ENCODE data around the gene PCSK7. TPM values are rescaled to one million over a fixed set of nuclear protein-coding genes. Genes with fewer than 3 reads are reported as not detected.

The PCSK7 gene
- total and polyA plus RNA-seq, 9 donors, result 19.2 to 33.7 (median 22.7) TPM

DNA sequence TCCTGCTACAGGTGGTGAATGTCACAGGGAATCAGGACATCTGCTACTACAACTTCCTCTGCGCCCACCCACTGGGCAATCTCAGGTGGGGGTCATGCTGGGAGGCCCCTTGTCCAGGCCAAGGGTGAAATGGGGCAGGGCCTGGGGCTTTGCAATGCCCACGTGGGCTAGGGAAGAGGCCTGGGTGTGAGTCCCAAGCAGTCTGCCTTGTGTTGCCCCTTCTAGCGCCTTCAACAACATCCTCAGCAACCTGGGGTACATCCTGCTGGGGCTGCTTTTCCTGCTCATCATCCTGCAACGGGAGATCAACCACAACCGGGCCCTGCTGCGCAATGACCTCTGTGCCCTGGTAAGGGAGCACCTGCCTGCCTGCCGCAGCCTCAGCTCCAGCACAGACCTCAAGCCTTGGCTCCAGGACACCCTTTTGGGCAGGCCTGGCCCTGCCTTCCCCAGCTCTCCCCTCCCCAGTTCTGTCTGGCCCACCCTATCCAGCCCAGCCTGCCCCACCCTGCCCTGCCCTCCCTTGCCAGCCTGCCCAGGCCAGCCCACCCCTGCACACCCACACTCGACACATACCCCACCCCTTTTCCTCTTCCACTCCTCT, 41.8 kb downstream of the PCSK7 start:
- no peak for DNase-seq
- 74% methylated on average over 7 of the region's 8 CpGs for WGBS (ENCODE audit: insufficient coverage)
- peaks cover 82% of the 10 kb centered on the region for H3K36me3 ChIP-seq (ENCODE audit: control insufficient read depth, insufficient read depth, low read length)
- H3K4me1 ChIP-seq (ENCODE audit: control insufficient read depth, insufficient read depth, low read length), result peaks cover 5% of the 10 kb centered on the region
- H3K9me3 ChIP-seq (replicated peaks; ENCODE audit: control insufficient read depth, low read depth, low read length), result no peaks in the 10 kb centered on the region
- H3K27ac ChIP-seq (ENCODE audit: low read length), result no peak overlapping the region
- H3K27me3 ChIP-seq (ENCODE audit: control insufficient read depth, insufficient read depth, low read length), result no peaks in the 10 kb centered on the region
- no peak overlapping the region for H3K4me3 ChIP-seq (ENCODE audit: low read length)

DNA sequence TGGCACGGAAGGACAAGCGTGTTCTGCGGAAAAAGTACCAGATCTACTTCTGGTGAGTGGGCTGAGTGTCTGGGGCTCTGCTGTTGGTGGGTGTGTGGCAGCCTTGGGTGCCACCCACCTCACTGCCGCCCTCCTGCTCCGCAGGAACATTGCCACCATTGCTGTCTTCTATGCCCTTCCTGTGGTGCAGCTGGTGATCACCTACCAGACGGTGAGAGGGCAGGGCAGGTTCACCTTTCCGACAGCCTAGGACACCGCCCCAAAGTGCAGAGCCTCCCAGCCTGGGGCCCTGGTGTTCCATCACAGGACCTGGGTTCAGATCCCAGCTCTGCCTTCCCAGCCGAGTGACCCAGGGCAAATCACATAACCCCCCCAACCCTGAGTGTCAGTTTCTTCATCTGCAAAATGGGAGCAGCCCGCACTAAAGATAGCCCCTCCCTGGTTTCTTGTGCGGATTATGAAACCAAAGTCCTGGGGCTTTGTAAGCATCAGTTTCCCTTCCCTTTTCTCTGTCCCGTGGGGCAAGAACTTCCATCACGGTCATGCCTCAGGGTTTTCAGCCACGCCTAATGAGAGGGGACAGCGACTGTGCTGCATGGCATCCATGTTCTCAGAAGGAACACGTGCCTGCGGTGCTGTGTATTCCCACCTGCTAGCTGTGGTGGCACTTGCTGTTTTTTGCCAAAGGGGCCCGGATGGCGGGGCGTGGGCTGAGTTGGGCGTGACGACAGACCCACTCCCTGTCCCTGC, 42.5 kb downstream of the PCSK7 start:
- Histone ChIP-seq H3K9me3 (replicated peaks; ENCODE audit: control insufficient read depth, low read depth, low read length) (no peaks in the 10 kb centered on the region), H3K4me3 (ENCODE audit: low read length) (no peak overlapping the region), H3K27ac (ENCODE audit: low read length) (no peak overlapping the region), H3K36me3 (ENCODE audit: control insufficient read depth, insufficient read depth, low read length) (peaks cover 83% of the 10 kb centered on the region), H3K4me1 (ENCODE audit: control insufficient read depth, insufficient read depth, low read length) (peaks cover 5% of the 10 kb centered on the region), H3K27me3 (ENCODE audit: control insufficient read depth, insufficient read depth, low read length) (no peaks in the 10 kb centered on the region)
- 94% methylated on average over 17 of the region's 22 CpGs for WGBS (ENCODE audit: insufficient coverage)
- DNase-seq, result peak; percentile 72

- Histone ChIP-seq H3K4me1 (ENCODE audit: control insufficient read depth, insufficient read depth, low read length) (no peaks in the 10 kb centered on the region), H3K27ac (ENCODE audit: low read length) (no peak overlapping the region), H3K9me3 (replicated peaks; ENCODE audit: control insufficient read depth, low read depth, low read length) (no peaks in the 10 kb centered on the region), H3K36me3 (ENCODE audit: control insufficient read depth, insufficient read depth, low read length) (peaks cover 84% of the 10 kb centered on the region), H3K4me3 (ENCODE audit: low read length) (no peak overlapping the region), H3K27me3 (ENCODE audit: control insufficient read depth, insufficient read depth, low read length) (no peaks in the 10 kb centered on the region)
- DNase-seq, result peak; percentile 21
- 80% methylated on average over 16 of the region's 20 CpGs for WGBS (ENCODE audit: insufficient coverage)
These were observed 43.2 kb downstream of the PCSK7 start for GRCh38 chr11:117188620-117189081.

DNA sequence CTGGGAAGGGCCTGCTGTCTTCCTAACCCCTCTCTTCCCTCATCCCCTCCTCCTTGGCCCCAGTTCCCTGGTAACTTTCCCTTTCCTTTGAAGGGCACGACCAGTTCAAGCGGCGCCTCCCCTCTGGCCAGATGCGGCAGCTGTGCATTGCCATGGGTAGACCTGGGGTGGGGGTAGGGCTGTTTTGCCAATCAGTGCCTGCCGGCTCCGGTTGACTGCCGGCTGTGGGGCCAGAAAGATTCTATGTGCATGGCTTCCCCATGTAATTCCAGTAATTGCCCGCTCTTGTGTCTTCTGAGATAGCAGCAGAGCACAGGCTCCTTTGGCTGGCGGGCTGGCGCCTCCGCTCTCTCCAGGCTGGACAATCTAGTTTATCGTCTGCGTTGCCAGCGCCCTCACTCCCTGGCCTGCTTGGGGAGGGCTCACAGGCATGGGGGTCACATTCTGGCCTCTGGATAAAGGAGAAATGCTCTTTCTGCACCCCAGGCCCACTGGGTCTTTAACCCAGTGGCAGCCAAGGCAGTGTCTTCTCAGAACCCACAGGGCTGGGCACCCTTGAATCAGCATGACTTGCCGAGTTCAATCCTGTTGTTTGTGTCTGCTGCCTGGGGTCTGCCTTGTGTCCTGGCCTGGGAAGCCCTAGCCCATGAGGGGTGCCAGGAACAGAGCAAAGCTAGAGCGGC, 43.9 kb downstream of the PCSK7 start:
- Histone ChIP-seq H3K4me3 (ENCODE audit: low read length) (no peak overlapping the region), H3K36me3 (ENCODE audit: control insufficient read depth, insufficient read depth, low read length) (peaks cover 77% of the 10 kb centered on the region), H3K4me1 (ENCODE audit: control insufficient read depth, insufficient read depth, low read length) (no peaks in the 10 kb centered on the region), H3K27ac (ENCODE audit: low read length) (no peak overlapping the region), H3K9me3 (replicated peaks; ENCODE audit: control insufficient read depth, low read depth, low read length) (no peaks in the 10 kb centered on the region), H3K27me3 (ENCODE audit: control insufficient read depth, insufficient read depth, low read length) (no peaks in the 10 kb centered on the region)
- 90% methylated on average over 12 of the region's 16 CpGs for WGBS (ENCODE audit: insufficient coverage)
- DNase-seq, result peak; percentile 3

DNA sequence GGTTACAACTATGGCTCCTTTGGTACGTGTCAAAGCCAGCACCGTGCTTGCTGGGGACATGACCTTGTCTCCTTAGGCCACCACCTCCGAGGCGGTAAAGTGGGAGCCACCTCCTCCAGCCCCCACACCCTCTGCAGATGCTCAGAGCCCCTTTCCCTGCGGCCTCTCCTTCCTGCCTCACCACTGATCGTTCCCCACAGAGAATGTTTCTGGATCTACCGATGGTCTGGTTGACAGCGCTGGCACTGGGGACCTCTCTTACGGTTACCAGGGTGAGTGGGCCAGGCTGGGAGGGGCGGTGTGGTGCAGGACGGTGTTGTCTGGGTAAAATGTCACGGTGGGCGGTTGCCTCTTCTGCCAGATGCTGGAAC, 44.5 kb downstream of the PCSK7 start:
- no peaks in the 10 kb centered on the region for H3K27me3 ChIP-seq (ENCODE audit: control insufficient read depth, insufficient read depth, low read length)
- H3K4me3 ChIP-seq (ENCODE audit: low read length), result no peak overlapping the region
- H3K27ac ChIP-seq (ENCODE audit: low read length), result no peak overlapping the region
- no peaks in the 10 kb centered on the region for H3K9me3 ChIP-seq (replicated peaks; ENCODE audit: control insufficient read depth, low read depth, low read length)
- 72% methylated on average over 4 of the region's 13 CpGs for WGBS (ENCODE audit: insufficient coverage)
- H3K4me1 ChIP-seq (ENCODE audit: control insufficient read depth, insufficient read depth, low read length), result no peaks in the 10 kb centered on the region
- H3K36me3 ChIP-seq (ENCODE audit: control insufficient read depth, insufficient read depth, low read length), result peaks cover 75% of the 10 kb centered on the region
- no peak for DNase-seq

DNA sequence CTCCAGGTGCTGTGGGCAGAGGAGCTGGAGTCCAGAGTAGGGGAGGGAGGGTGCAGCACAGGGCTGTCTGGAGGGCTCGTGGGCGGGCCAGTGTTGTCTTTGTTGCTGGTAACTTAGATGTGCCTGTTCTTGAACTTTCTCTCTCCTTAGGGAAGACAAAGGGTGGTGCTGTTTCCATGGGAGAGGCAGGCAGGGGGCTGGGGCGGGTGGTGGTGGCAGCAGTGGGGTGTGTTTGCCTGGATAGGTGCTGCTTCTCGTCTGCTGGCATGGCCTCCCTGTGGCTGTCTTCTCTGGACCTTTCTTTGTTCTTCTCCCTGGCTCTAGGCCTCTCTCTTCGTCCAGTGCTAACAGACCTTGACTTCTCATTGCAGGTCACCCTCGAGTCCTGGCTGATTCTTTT, 44.9 kb downstream of the PCSK7 start:
- WGBS (ENCODE audit: insufficient coverage), result 60% methylated on average over 2 of the region's 6 CpGs
- Histone ChIP-seq H3K27me3 (ENCODE audit: control insufficient read depth, insufficient read depth, low read length) (no peaks in the 10 kb centered on the region), H3K4me1 (ENCODE audit: control insufficient read depth, insufficient read depth, low read length) (no peaks in the 10 kb centered on the region), H3K36me3 (ENCODE audit: control insufficient read depth, insufficient read depth, low read length) (peaks cover 75% of the 10 kb centered on the region), H3K4me3 (ENCODE audit: low read length) (no peak overlapping the region), H3K9me3 (replicated peaks; ENCODE audit: control insufficient read depth, low read depth, low read length) (no peaks in the 10 kb centered on the region), H3K27ac (ENCODE audit: low read length) (no peak overlapping the region)
- DNase-seq, result no peak

GRCh38 chr11:117186431-117186761, 45.5 kb downstream of the PCSK7 start:
- Histone ChIP-seq H3K4me1 (ENCODE audit: control insufficient read depth, insufficient read depth, low read length) (peaks cover 2% of the 10 kb centered on the region), H3K4me3 (ENCODE audit: low read length) (no peak overlapping the region), H3K27ac (ENCODE audit: low read length) (no peak overlapping the region), H3K27me3 (ENCODE audit: control insufficient read depth, insufficient read depth, low read length) (no peaks in the 10 kb centered on the region), H3K9me3 (replicated peaks; ENCODE audit: control insufficient read depth, low read depth, low read length) (no peaks in the 10 kb centered on the region), H3K36me3 (ENCODE audit: control insufficient read depth, insufficient read depth, low read length) (peaks cover 75% of the 10 kb centered on the region)
- no peak for DNase-seq
- 94% methylated on average over 3 of the region's 4 CpGs for WGBS (ENCODE audit: insufficient coverage)

DNA sequence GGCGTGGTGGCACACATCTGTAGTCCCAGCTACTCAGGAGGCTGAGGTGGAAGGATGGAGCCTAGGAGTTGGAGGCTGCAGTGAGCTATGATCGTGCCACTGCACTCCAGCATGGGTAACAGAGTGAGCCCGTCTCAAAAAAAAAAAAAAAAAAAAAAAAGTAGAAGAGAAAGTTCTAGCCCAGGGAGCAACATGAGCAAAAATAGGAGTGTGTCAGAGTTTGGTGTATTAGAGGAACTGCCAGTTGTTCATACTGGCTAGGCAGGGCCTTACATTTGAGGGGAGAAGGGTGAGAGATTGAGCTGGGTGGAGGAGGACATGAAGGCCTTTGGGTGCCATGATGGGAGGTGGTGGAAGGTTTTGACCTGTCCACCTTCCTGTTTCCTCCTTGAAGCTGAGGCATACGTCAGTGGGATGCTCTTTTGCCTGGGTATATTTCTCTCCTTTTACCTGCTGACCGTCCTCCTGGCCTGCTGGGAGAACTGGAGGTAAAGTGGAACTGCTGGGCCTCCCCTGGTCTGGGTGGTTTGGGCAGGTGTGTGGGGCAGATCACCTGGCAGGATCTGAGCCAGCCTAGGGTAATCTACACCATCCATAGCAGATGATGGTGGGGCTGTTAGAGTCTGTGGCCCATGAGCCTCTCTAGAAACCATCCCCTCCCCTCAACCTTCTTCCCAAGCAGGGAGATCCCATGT, 46.0 kb downstream of the PCSK7 start:
- DNase-seq, result peak; percentile 31
- Histone ChIP-seq H3K4me1 (ENCODE audit: control insufficient read depth, insufficient read depth, low read length) (peaks cover 8% of the 10 kb centered on the region), H3K27ac (ENCODE audit: low read length) (no peak overlapping the region), H3K36me3 (ENCODE audit: control insufficient read depth, insufficient read depth, low read length) (peaks cover 76% of the 10 kb centered on the region), H3K4me3 (ENCODE audit: low read length) (no peak overlapping the region), H3K27me3 (ENCODE audit: control insufficient read depth, insufficient read depth, low read length) (no peaks in the 10 kb centered on the region), H3K9me3 (replicated peaks; ENCODE audit: control insufficient read depth, low read depth, low read length) (no peaks in the 10 kb centered on the region)
- 95% methylated on average over 2 of the region's 5 CpGs for WGBS (ENCODE audit: insufficient coverage)

- WGBS (ENCODE audit: insufficient coverage), result 85% methylated on average over 8 of the region's 11 CpGs
- DNase-seq, result peak; percentile 3
- H3K27ac ChIP-seq (ENCODE audit: low read length), result no peak overlapping the region
These were observed 48.0 kb downstream of the PCSK7 start for GRCh38 chr11:117183724-117184349.

More at GRCh38 chr11:117183724-117184349, 48.0 kb downstream of the PCSK7 start:
- H3K4me1 ChIP-seq (ENCODE audit: control insufficient read depth, insufficient read depth, low read length), result peaks cover 25% of the 10 kb centered on the region
- H3K4me3 ChIP-seq (ENCODE audit: low read length), result no peak overlapping the region
- H3K27me3 ChIP-seq (ENCODE audit: control insufficient read depth, insufficient read depth, low read length), result no peaks in the 10 kb centered on the region
- no peaks in the 10 kb centered on the region for H3K9me3 ChIP-seq (replicated peaks; ENCODE audit: control insufficient read depth, low read depth, low read length)
- H3K36me3 ChIP-seq (ENCODE audit: control insufficient read depth, insufficient read depth, low read length), result peaks cover 56% of the 10 kb centered on the region
